Activated naive CD8-positive, alpha-beta T cell treated with anti-CD3 and anti-CD28 coated beads, Interleukin-2, amount 10 ng/mL, durations not matched to agents 7 days and 5 days (primary cell): ENCODE measurements around the gene OR1J1. TPM values are rescaled to one million over a fixed set of nuclear protein-coding genes. Genes with fewer than 3 reads are reported as not detected.

Source experiments
- ATAC-seq: fragments of 150-1000 bp; cut with Tn5 transposase; one replicate; pipeline ENCODE4 v1.10.0; 2021; ENCODE audit warnings: low read depth, moderate library complexity
- POLR2A ChIA-PET: fragments of 350-600 bp; sonication (Branson Sonifier 250); formaldehyde crosslinking; loops from one replicate; lab custom pipeline; 2021; ENCODE audit warnings: antibody characterized with exemption; lab: Charles Lee
- DNase-seq: peaks from one replicate; pipeline ENCODE4 v3.0.0; 2021
- H3K27ac Mint-ChIP-seq: one replicate; pipeline ENCODE4 v1.8.0; 2022; ENCODE audit warnings: mild to moderate bottlenecking, mixed read lengths
- H3K27me3 Mint-ChIP-seq: one replicate; pipeline ENCODE4 v1.8.0; 2022; ENCODE audit warnings: mild to moderate bottlenecking, moderate library complexity, mixed read lengths
- H3K36me3 Mint-ChIP-seq: one replicate; pipeline ENCODE4 v1.8.0; 2021; ENCODE audit warnings: mild to moderate bottlenecking, mixed read lengths
- H3K4me1 Mint-ChIP-seq: one replicate; pipeline ENCODE4 v1.8.0; 2021; ENCODE audit warnings: mixed read lengths
- H3K4me3 Mint-ChIP-seq: one replicate; pipeline ENCODE4 v1.8.0; 2022; ENCODE audit warnings: mild to moderate bottlenecking, moderate library complexity, mixed read lengths
- H3K9me3 Mint-ChIP-seq: one replicate; pipeline ENCODE4 v1.8.0; 2021; ENCODE audit warnings: mixed read lengths
- total RNA-seq, 2 experiments: library from RNA; stranded (reverse); gene quantifications; one replicate each; pipeline ENCODE4 v1.2.3, GENCODE V29; 2021

Gene OR1J1
- total RNA-seq, 2 experiments from 2014 or later: not detected

DNA sequence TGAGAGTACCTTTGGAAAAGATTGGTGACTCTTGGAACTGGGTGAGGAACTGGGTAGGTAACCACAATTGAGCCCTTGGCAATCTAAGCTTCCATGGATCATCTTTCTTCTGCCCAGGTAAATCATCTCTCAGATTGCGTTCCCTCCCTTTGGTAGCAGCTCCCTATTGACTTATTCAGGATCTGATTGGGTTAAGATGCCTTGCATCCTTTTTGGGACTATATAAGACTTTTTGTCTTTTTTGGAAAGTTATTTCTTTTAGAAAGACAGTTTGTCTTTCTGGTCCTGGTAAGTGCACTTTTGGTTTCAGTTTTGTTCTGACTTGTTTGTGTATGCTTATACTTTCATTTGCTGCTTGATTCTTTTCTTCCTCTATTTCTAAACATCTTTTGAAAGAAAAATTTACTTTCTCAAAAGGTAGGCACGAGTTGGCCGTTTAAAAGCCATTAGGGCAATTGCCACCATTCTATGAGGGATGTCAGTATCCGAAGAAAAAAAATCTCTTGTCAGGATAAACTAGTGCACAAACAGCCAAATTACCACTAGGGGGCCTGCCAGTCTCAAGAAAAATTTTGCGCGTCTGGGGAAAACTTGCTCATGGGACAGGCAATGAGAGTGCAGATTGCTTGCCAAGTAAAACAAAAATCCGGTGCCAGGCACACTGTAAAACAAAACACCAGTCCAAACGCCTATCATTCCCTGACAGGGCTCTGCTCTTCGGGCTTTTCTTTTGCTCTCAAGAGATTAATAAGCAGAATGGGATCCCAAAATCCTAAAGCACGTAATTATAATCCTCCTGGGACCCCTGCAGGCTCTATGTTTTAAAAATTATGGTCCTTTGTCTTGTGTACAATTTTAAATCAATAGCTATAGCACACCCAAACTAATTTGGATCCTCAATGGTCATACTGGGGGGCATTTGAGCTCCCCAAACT lies 12.8 kb downstream of the OR1J1 start:
- peak; percentile 73 for ATAC-seq
- peak overlapping the region; percentile 90 for H3K27ac Mint-ChIP-seq
- H3K27me3 Mint-ChIP-seq: peaks cover 31% of the 10 kb centered on the region
- H3K4me1 Mint-ChIP-seq: peaks cover 8% of the 10 kb centered on the region
- H3K9me3 Mint-ChIP-seq: no peaks in the 10 kb centered on the region
- H3K36me3 Mint-ChIP-seq: peaks cover 2% of the 10 kb centered on the region
- peak; percentile 51 for DNase-seq
- peak overlapping the region; percentile 87 for H3K4me3 Mint-ChIP-seq
- POLR2A ChIA-PET: no interaction called here

DNA sequence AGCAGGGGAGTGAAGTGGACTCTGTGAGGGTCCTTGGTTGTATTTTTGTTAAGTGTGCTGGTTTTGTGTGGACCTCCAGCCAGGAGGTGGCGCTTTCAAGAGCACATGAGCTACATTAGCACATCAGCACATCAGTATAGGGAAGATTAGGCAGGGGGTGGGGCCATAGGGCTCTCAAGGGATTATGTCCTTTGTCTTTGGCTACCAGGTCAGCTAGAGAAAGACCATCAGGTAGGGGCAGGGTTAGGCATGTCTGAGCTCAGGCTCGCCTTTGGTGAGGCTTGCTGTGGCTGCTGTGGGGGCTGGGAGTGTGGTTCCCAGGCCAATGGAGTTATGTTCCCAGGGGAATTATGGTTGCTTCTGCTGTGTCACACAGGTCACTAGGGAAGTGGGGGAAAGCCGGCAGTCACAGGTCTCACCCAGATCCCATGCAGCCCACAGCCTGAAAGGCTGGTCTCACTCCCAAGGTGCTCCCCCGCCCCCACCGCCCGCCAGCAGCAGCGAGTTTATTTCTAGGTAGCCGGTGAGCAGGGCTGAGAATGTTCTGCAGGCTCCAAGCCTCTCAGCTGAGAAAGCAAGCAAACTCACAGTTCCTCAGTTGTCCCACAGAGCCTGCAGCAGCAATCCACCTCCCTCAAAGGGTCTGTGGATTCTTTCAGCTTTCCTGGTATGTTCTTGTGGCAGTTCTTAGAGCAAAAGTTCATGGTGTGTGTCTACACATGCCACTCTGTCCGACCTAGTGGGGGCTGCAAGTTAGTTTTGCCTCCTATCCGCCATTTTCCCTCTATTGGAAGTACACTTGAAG lies 13.7 kb downstream of the OR1J1 start:
- Mint-ChIP-seq H3K36me3 (no peaks in the 10 kb centered on the region), H3K27ac (peak overlapping the region; percentile 90), H3K4me3 (peak overlapping the region; percentile 87), H3K4me1 (peaks cover 8% of the 10 kb centered on the region), H3K9me3 (no peaks in the 10 kb centered on the region), H3K27me3 (peaks cover 31% of the 10 kb centered on the region)
- POLR2A ChIA-PET: no interaction called here
- ATAC-seq: peak; percentile 64
- DNase-seq: peak; percentile 37

DNA sequence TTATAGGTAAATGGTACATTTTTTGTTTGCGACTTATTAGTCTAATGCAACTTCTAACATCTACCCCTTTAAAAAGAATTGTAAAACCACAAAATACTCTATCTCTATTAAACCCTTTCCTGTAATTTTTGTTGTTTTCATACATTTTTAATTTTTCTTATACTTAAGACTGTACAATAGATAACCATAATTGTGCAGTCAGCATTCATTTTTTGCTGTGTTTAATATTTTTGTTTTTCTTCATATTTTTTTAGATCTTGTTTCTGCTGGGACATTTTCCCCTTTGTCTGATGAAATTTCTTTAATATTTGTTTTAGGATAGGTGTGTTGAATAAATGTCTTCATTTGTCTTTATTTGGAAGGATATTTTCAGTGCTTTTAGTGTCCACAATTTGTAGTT lies 19.9 kb downstream of the OR1J1 start:
- H3K9me3 Mint-ChIP-seq: no peaks in the 10 kb centered on the region
- POLR2A ChIA-PET: no interaction called here
- H3K27ac Mint-ChIP-seq: no peak overlapping the region
- no peak overlapping the region for H3K4me3 Mint-ChIP-seq
- H3K27me3 Mint-ChIP-seq: peaks cover 32% of the 10 kb centered on the region
- no peaks in the 10 kb centered on the region for H3K36me3 Mint-ChIP-seq
- DNase-seq: no peak
- H3K4me1 Mint-ChIP-seq: no peaks in the 10 kb centered on the region
- ATAC-seq: no peak

DNA sequence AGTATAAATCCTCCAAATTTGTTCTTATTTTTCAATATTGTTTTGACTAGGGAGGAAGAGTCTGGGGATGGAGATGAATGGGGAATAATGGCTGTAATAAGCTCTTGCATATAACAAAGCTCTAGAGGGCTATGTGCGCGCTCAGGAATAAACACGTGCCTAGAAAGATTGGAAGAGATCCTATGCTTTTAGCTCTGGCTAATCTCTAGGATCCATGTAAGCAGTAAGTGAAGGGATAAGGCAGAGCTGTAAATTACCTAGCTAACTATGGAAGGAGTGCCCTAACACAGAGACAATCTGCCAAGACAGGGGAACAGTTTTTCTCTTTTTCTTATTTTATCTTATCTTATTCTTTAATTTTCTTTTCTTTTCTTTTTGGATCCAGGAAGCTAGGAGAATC lies 21.6 kb downstream of the OR1J1 start:
- Mint-ChIP-seq H3K4me3 (no peak overlapping the region), H3K4me1 (no peaks in the 10 kb centered on the region), H3K9me3 (no peaks in the 10 kb centered on the region), H3K27ac (no peak overlapping the region), H3K36me3 (no peaks in the 10 kb centered on the region), H3K27me3 (peaks cover 16% of the 10 kb centered on the region)
- POLR2A ChIA-PET: interaction anchor here (0.6 kb wide), 1 partner anchor 488 kb away, joined by 4 read pairs; no protein-coding TSS in a partner anchor
- no peak for ATAC-seq
- DNase-seq: no peak

DNA sequence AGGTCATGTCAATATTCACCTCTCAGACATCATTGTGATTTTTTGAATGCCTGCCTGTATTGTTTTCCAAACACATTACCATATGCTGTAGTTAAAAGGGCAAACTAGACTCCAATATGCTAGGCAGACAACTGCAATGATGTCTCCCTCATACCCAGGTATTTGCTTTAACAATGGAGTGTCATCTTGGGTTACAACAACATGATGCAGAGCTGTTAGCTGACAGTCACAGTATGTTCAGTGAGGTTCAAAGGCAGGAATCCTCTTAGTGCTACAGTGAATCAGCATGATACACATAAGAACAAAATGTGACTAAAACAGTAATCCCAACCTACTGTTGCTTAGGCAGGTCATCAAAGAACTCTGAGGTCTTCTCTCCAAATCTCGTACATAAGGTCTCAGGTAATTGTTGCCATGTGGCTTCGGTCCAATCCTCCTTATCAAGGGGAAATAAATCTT lies 24.0 kb downstream of the OR1J1 start:
- Mint-ChIP-seq H3K36me3 (no peaks in the 10 kb centered on the region), H3K4me1 (no peaks in the 10 kb centered on the region), H3K27ac (no peak overlapping the region), H3K27me3 (peaks cover 8% of the 10 kb centered on the region), H3K9me3 (no peaks in the 10 kb centered on the region), H3K4me3 (no peak overlapping the region)
- ATAC-seq (no peak), DNase-seq (no peak)
- POLR2A ChIA-PET: no interaction called here

DNA sequence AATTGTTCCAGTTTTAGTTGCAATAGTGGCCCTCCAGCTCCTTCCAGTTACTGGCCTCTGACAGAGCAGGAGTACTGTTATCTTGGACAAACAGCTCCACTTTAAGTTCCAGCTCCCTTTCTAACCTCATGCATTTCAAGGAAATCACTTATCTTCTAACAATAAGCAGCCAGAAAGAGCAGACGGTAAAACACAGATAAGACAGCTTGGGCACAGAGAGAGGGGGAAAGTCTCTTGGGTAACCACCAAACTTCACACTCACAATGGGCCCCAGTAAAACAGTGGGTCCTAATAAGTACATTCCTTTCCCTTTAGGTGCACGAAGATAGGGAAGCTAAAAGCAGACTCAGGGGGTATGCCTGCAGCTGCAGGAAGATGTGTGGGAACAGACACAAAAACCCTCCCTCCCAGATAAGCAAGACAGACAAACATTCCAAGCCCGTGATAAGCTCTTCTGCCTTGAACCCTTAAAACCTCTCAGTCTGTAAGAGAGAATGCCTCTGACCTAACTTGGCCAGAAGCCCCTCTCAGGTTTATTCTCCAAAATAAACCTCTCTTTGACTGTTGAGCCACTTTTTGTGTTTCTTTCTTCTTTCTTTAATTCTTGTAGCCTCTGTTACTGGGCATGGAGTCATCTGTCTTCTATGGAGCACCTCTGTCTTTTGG lies 30.8 kb downstream of the OR1J1 start:
- Mint-ChIP-seq H3K9me3 (no peaks in the 10 kb centered on the region), H3K36me3 (no peaks in the 10 kb centered on the region), H3K27me3 (peaks cover 4% of the 10 kb centered on the region), H3K27ac (no peak overlapping the region), H3K4me1 (no peaks in the 10 kb centered on the region), H3K4me3 (no peak overlapping the region)
- ATAC-seq (no peak), DNase-seq (no peak)
- POLR2A ChIA-PET: no interaction called here

DNA sequence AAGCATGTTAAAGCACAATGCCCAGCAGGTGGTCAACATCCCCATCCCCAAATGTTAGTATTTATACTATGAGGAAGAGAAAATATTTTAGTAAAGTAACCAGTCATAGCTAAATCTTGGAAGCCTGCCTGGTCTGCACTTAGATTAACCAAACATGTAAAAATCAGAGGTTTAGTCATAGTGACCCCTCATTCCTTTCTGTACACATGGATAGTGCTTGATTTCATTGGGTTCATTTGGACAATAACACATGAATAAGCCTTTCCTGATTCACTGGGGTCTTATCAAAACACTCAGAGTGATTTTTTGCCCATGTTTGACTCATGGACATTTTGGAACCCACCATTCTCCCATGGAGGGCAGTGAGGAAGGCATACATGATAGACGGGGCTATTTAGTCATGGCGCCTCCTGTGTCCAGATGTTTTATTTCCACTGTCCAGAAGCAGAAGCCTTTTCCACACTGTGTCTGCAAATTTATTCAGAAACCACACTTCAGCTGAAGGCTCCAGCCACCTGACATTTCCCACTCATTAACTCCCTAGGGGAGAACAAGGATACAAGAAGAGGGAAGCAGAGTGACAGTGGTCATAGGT lies 32.5 kb downstream of the OR1J1 start:
- H3K36me3 Mint-ChIP-seq: no peaks in the 10 kb centered on the region
- peaks cover 4% of the 10 kb centered on the region for H3K27me3 Mint-ChIP-seq
- no peak overlapping the region for H3K4me3 Mint-ChIP-seq
- no peaks in the 10 kb centered on the region for H3K9me3 Mint-ChIP-seq
- H3K27ac Mint-ChIP-seq: no peak overlapping the region
- no peaks in the 10 kb centered on the region for H3K4me1 Mint-ChIP-seq
- POLR2A ChIA-PET: no interaction called here
- ATAC-seq (no peak), DNase-seq (no peak)

DNA sequence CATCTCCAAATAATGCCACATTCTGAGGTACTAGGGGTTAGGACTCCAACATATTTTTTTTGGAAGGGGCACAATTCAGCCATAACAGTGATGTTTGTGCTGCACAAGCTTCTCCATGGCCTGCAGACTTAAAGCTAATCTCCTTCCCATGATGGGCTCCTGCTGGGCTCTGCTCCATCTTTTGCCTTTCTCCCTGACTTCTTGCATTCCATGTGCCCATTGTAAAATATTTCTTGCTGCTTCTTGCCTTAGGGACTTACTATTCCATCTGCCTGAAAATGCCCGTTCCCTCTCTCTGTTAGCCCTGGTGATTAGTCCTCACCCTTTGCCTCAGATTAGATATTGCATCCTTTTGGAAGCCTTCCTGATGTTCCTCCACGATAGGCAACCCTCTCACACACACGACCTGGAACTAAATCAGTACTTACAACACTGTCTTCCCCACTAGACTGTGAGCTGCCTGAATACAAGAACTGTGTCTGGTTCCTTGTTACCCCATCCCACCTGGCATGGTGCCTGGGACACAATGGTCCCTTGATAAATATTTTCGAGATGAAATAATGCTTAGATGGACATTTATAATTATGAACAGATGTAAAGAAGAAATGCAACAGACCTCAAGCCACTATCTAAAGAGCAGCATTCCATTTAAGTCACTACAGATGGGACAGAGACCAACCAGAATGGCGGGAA lies 33.5 kb downstream of the OR1J1 start:
- Mint-ChIP-seq H3K27ac (no peak overlapping the region), H3K36me3 (no peaks in the 10 kb centered on the region), H3K27me3 (peaks cover 4% of the 10 kb centered on the region), H3K4me1 (no peaks in the 10 kb centered on the region), H3K4me3 (no peak overlapping the region), H3K9me3 (no peaks in the 10 kb centered on the region)
- POLR2A ChIA-PET: no interaction called here
- ATAC-seq (no peak), DNase-seq (no peak)

DNA sequence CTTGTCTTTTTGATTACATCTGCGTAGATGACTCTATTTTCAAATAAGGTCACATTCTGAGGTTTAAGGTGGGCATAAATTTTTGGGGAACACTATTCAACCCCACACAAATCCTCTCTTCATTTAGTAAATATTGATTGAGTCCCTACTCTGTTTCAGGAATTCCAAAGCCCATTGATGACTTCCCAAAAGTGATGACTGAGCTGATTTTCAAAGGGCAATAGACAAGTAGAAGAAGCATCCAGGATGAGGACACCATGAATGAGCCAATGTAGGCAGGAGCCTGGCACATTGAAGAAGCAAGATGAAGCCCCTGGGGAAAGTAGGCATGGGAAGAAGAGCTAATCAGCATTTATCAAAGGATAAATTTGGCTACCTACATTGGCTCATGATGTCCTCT lies 35.2 kb downstream of the OR1J1 start:
- Mint-ChIP-seq H3K27me3 (peaks cover 3% of the 10 kb centered on the region), H3K36me3 (no peaks in the 10 kb centered on the region), H3K4me1 (no peaks in the 10 kb centered on the region), H3K4me3 (no peak overlapping the region), H3K27ac (no peak overlapping the region), H3K9me3 (no peaks in the 10 kb centered on the region)
- no peak for ATAC-seq
- POLR2A ChIA-PET: no interaction called here
- no peak for DNase-seq

Other genes starting within 250 kb of the OR1J1 start
- gene LHX6, start 249.0 kb downstream of the OR1J1 start, total RNA-seq: not detected
- gene RBM18, start 213.1 kb downstream of the OR1J1 start, total RNA-seq: 10 to 100 TPM; 20.9 to 23.4 TPM
- gene MRRF, start 213.0 kb downstream of the OR1J1 start, total RNA-seq: 10 to 100 TPM; 28.4 to 29.0 TPM
- 1 to 10 TPM in 1 of 2 experiments, under 1 TPM in 1; 0.96 to 1.6 TPM for gene PTGS1, start 106.9 kb downstream of the OR1J1 start, total RNA-seq
- not detected for gene OR1J2, start 32.9 kb upstream of the OR1J1 start, total RNA-seq
- gene OR1J4, start 41.2 kb upstream of the OR1J1 start, total RNA-seq: under 1 TPM in 1 of 2 experiments, not detected in 1; 0.44 TPM
- not detected for gene OR1N1, start 49.4 kb upstream of the OR1J1 start, total RNA-seq
- under 1 TPM in 1 of 2 experiments, not detected in 1; 0.30 TPM for gene OR1N2, start 75.2 kb upstream of the OR1J1 start, total RNA-seq
- gene OR1L8, start 105.5 kb upstream of the OR1J1 start, total RNA-seq: not detected
- under 1 TPM in 1 of 2 experiments, not detected in 1; 0.33 TPM for gene OR1Q1, start 136.8 kb upstream of the OR1J1 start, total RNA-seq
- gene OR1B1, start 179.7 kb upstream of the OR1J1 start, total RNA-seq: not detected
- not detected for gene OR1L1, start 183.8 kb upstream of the OR1J1 start, total RNA-seq
- gene OR1L3, start 197.2 kb upstream of the OR1J1 start, total RNA-seq: not detected
- gene OR1L4, start 246.1 kb upstream of the OR1J1 start, total RNA-seq: not detected